Dermis blood vessel endothelial cell (primary cell): ENCODE results near the gene FANCC. TPM values are rescaled to one million over a fixed set of nuclear protein-coding genes. Genes with fewer than 3 reads are reported as not detected.
A peak's percentile ranks its signal among the peaks of the same experiment; 100 is the strongest.

ENCODE experiments used
- DNase-seq: peaks from one replicate; pipeline ENCODE4 v3.0.0; 2010
- total RNA-seq: library from RNA; depleted of rRNA; stranded (reverse); fragments of >200 nt; gene quantifications from 2 replicates; pipeline ENCODE4 v1.2.3, GENCODE V29; 2014

Gene FANCC
- total RNA-seq, 1 donor from 2014 or later: 5.3 TPM

DNA sequence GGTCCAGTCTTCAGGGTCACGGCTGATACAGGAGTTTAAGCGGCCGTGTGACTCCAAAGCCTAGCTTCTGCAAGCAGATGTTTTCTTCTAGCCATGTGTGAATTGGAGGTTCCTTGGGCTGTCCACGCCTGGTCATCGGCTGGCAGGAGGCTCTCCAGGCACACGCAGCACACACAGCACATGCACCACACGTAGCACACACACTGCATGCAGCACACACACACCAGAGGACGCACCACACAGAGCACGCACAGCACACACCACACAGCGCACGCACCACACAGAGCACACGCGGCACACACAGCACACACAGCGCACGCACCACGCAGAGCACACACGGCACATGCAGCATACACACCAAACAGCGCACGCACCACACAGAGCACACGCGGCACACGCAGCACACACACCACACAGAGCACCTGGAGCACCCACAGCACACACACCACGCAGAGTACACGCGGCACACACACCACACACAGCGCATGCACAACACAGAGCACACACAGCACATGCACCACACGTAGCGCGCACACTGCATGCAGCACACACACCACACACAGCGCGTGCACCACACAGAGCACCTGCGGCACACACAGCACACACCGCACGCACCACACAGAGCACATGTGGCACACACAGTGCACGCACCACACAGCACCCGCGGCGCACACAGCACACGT is 234.3 kb downstream of the FANCC start:
- no peak for DNase-seq

DNA sequence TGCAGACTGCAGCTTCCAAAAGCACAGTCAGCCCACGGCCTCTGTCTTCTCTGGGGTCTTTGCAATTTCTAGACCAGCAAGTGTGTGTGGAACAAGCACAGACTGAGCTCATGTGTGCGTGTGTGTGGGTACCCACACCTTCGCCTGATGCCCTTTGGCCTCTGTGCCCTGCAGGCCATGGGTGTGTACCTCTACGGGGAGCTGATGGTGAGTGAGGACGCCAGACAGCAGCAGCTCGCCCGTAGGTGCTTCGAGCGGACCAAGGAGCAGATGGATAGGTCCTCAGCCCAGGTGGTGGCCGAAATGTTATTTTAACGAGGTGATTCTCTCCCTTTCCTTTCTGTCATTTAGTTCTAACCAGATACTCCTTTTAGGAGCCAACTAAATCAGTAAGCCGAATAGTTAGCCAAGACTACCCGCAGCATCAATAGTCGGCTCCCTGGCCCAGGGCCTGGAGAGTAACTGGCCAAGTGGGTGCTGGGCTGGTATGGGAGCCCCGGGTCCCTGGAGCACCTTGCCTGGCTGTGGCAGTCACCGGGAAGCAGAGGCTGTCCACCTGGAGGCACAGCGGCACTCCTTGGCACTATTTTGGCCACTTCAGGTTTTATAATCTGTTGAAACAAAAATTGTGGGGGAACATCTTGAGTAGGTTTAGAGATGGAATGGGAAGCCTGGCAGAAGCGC is 235.0 kb downstream of the FANCC start:
- no peak for DNase-seq

DNA sequence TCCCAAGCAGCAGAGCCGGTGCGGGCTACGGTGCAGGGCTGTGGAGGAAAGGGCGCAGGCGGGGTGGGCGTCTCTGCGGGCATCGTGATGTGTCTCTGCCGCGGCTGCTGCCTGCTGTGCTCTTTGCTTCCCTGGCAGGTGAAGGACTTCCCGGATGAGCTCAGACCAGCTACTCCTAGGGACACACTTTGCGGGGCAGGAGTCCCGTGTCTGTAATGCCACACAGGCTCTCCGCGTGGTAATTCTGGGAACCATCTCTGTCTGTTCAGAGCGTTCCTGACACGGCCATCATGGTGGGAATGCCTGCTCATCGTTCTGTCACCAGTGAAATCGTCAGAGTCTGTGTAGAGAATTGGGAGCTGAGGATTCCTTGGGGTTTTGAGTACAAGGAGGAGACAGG is 235.5 kb downstream of the FANCC start:
- DNase-seq: no peak

DNA sequence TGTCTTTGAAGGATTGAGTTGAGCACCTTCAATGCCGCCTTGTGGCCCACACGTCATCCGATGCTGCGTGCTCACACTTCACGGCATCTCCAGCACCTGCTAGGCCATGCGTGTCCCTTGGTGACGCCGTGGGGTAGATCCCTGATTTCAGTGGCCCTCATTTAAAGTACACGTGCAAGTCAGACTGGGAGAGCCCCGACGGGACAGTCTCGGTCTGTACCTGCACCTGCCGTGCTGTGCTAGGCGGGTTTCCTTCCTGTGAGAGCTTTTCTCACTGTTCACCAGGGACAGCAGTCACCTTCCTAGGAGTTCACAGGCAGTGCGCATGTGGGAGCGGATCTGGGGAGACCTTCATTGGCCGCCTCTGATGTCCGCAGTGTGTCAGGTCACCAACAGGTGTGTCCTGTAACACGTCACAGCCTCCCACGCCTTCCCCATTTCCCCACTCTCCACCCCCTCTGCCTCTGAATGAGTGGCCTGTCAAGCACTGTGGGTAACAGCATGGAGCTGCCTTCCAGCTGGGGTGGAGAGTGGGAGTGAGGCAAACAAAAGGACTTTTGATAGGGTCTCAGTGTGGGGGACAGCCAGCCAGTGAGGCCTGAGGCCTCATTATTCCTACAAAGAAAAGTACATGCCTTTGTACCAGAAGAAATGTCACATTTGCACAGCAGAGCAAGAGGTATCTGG is 236.4 kb downstream of the FANCC start:
- DNase-seq: no peak

DNA sequence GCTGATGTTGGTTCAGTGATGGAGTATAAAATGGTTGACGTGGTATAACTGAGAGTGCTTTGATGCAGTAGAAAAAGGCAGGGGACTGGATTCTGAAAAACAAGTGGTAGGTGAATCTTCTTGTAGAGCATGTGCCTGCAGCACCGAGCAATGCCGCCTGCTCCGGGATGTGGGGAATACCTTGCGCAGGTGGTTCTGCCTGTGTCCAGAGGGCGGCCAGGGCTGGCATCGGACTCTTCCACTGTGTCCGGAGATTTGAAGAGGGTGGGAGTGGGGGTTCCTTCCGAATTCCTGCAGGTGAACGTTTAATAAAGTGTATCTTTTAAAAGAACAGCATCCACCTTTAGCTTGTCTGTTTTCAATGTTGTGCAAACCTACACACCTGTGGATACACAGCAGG is 238.0 kb downstream of the FANCC start:
- no peak for DNase-seq

DNA sequence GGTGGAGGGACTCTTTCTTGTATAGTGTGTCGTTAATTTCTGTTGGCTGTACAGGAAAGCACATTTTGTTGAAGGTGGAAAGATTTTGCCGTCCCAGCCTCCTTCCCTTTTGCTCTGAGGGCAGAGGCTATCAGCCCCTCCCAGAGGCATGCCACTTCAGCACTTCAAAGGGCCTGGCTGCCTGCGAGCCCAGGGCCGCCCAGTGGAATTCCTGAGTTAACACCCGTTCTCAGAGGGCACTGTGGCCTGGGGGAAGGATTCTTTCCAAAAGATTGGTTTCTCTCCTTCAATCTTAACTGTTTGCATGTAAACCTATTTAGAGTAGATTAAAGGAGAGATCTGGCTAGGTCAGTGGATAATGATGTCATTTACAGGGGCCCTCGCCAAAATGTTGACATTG is 238.6 kb downstream of the FANCC start:
- no peak for DNase-seq

DNA sequence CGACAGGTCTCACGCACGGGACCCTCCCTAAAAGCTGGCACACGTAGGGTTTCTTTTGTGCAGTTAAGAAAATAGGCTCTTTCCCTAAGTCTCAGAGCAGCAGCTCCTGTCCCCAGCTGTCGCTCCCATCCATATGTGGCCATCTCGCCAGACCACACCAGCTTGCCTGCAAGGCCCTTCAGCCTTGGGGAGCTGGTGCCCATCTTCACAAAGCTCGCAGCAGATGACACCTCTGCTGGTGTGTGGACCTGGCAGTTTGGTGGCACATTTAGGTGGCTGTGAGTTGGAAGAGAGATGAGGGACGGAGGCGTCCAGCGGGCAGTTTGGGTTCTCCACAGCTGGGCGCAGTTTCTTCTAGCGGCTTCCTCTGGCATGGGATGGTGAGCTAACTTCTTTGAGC is 239.0 kb downstream of the FANCC start:
- no peak for DNase-seq

DNA sequence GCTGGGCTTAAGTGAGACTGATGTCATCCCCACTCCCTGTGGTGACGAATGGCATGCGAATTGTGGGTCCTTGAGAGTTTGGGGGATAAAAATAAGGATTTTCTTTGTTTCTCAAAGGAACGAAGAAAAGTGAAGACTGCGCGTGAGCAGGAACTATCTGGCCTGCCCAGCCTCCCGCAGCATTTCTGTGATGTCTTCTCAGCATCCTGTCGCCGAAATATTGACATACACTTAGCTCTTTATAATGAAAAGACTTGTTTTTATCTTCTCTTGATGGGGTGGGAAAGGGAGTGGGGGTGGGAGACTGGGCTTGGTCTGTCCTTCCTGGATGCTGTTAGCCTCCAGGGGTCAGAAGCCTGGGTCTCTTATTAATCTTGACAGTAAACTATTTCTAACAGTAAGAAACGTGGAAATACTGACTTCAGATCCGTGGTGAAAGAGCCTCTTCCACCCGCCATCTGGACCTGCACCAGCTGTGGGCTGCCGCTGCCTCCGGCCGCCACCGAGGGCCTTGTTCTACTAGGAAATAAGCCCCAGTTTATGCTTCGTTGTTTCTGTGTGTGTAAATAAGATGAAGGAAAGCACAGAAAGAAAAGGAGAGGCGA is 239.6 kb downstream of the FANCC start:
- no peak for DNase-seq

DNA sequence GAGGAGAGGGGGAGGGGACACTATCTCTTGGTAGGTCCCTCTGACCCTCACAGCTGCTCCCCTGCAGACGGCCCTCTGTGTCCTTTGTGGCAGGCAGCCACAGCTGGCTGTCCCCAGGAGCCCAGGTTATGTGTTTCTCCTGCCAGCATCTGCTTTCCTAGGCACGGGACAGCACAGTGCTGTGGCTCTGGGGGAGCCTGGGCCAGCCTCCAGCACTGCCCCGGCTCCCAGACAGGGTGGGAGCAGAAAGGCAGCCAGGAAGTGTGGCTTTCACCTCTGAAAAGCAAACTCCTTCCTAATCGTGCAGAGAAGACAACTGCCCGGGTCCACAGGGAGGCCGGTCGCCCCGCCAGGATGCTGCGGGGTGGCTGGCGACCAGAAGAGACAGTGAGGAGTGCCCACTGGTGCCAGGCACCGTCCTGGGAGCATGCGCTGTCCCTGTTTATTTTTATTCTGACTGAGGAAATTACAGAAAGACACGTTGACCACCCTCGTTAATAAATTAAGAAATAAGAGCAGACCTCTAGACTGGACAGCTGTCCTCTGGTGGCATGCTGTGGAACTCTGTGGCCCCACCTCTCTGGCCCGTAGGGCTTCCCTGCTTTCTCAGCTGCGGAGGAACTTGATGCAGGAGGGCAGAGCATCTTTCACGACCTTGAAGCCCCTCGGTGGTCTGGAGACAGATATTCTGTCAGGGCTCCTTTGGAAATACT is 240.3 kb downstream of the FANCC start:
- no peak for DNase-seq

DNA sequence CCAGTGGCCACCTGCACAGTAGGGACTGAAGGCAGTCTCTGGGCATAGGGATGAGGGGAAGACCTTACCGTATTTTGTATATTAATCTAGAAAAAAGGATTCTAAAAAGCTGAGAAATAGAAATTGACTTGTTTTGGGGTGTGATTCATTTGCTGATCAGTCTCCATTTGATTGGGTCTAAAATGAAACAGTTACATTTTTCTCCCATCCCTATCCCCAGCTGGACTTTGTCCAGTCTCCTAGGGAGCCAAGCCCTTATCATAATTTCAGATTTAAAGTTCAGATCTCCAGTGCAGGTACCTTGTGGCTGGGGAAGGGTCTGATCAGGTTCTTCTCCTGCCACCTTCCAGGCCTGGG is 240.8 kb downstream of the FANCC start:
- no peak for DNase-seq

DNA sequence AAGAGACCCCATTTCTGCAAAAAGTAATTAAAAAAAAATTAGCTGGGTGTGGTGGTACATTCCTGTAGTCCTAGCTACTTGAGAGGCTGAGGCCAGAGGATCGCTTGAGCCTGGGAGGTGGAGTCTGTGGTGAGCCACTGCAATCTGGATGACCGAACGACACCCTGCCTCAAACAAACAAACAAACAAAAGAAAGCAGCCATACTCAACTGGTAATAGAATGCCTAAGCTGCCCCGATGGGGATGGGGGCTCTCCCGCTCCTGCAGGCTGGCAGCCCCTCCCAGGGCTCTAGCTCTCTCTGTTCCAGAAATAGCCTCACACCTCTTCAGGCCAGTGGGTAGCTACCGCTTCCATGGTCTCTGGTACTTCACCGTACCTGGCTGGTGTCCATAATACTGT is 241.8 kb downstream of the FANCC start:
- no peak for DNase-seq

DNA sequence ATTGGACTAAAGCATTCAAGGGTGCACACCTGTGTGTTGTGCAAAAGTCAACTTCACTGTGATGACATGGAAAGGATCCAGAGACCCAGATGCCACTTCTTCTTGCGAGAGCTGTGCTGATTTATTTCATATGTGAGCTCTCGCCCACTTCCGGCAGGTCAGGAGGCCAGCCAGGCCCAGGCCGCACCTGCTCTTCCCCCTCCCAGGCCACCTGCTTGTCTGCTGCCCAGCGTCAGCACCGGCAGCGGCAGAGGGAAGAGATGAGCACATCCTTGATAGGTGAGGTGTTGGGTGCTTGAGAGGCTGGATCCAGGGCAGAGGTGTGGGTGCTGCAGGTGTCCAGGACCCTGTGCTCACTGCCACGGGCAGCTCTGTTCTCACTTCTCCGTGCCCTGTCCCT is 242.9 kb downstream of the FANCC start:
- no peak for DNase-seq

DNA sequence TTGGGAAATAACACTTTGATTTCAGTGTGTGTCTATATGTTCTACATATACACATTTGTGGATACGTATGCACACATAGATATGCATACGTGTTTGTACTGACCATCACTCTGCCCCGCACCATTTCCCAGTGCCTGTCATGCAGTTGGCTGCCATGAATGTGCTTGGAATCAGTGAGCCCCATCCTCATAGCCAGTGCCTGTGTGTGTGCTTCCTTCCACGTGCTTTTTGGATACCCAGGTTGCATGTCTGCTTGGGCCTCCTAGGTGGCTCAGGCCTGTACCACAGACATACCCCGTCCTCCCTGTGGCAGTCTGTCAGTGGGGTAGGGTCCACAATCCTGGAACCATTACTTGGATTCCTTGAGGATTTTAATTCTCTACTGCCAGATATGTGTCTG is 243.6 kb downstream of the FANCC start:
- DNase-seq: no peak

DNA sequence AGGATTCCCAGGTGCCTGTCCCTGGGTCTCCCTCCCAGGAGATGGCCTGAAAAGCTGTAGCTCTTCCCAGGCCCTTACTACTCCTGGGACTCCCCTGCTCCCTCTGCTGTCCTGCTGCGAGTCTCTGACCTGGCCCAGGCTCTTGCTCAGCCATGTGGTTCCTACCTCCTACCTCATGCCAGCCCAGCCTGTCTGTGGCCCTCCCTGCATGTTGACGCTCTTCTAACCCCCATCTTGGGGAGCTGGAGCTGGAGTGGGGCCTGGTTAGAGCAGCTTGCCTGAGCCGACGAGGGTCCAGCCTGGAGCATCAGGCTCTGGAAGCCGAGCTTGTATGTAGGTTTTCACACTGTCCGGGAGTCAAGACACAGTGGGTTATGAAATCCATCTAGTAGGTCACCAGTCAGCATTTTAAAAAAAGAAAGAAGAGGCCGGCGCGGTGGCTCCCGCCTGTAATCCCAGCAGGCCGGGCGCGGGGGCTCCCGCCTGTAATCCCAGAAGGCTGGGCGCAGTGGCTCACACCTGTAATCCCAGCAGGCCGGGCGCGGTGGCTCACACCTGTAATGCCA is 244.4 kb downstream of the FANCC start:
- DNase-seq: peak; percentile 47

DNA sequence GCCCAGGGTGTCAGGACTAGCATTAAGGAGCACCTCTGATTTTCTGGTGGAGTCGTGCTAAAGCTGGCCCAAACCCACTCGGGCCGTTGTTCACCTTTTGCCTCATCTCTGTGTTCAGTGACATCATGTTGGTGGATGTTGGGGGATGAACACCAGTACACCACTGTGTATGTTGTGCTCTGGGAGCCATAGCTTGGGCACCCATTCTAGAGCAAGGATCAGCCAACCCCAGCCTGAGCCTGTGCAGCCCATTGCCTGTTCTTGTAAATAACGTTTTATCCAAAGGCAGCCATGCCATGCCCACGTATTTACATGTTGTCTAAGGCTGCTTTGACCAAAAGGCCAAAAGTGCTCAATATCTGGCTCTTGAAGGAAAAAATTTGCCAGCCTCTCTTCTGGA is 245.6 kb downstream of the FANCC start:
- DNase-seq: no peak

DNA sequence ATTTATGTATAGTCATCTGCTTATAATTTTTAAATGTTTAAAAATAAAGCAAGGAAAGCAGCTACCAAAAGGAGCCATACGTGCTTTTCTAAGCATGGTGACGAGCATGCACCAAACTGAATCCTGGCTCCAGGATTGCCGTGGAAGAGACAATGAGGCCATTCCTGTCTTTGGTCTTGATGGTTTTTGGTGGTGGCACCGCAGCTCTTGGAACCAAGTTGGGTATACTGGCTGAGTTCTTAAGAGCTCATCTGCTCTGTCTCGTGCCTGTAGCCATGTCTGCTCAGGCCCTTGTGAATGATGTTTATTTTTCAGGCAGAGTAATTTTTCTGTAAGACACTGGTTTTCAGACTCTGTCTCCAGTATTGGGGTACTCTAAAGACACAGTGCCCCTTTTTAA is 246.1 kb downstream of the FANCC start:
- DNase-seq: no peak

DNA sequence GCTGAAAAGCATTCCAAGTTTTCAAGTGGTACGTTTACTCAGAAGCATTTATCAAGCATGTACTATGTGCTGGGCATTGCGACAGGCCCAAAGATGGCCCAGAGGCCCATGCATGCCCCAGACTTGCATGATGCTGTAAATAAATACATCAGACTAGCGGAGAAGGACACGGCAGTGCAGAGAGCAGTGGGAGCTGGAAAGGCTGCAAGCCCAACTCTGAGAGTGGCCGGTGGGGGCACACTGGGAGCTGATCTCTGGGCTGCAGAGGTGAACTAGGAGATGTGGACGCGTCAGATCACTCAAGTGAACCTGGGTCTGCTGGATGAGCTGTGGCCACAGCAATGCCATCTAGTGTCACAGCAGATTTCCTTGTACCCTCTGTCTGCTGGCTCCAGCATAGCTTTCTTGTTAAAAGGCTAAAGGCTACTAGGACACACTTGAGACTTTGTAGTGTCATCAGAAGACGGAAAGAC is 246.9 kb downstream of the FANCC start:
- no peak for DNase-seq

DNA sequence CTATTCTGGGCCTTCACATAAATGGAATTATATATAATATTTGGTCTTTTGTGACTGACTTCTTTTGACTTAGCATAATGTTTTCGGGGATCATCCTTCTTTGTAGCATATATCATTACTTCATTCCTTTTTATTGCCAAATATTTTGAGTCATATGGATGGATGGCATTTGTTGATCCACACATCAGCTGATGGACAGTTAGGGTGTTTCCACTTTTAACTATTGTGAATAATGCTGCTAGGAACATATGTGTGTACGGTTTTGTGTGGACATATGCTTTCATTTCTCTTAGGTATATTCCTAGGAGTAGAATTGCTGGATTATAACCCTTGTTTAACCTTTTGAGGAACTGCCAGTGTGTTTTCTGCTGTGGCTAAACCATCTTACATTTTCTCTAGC is 249.6 kb downstream of the FANCC start:
- no peak for DNase-seq

DNA sequence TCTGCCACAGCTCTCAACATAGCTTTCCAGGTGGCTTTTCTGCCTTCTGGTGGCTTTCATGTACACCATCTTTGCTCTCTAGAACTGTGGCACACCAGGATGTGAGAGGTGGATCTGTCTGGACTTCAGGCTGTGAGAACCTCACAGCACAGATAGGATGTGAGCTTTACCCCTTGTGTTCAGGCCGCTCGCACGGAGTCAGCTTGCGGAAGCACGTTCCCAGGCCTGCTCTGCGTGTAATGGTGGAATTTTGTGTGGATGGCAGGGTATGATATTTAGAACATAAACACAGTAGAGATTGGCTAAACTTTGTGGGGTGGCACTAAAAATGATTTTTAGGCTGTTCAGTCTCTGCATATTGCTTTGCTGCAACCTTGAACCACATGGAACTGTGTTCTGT is 250.5 kb downstream of the FANCC start:
- no peak for DNase-seq

DNA sequence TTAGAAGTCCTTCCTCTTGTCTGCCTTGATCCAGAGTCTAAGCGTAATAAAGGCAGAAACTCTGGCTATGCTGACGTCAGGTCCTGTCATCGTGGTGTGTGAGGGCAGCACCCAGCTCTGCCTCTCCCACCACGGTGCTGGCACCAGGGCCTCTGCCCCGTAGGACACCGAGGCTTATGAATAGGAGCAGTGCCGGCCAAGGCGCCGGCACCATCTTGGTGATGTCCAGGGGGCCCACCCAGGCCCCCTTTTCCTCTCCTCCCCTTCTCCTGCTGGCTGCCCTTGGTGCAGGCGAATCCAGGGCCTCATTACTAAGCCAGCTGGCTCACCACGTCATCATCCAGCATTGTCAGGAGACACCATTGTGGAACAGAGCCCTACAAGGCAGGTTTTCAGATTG is 252.3 kb downstream of the FANCC start:
- DNase-seq: no peak

DNA sequence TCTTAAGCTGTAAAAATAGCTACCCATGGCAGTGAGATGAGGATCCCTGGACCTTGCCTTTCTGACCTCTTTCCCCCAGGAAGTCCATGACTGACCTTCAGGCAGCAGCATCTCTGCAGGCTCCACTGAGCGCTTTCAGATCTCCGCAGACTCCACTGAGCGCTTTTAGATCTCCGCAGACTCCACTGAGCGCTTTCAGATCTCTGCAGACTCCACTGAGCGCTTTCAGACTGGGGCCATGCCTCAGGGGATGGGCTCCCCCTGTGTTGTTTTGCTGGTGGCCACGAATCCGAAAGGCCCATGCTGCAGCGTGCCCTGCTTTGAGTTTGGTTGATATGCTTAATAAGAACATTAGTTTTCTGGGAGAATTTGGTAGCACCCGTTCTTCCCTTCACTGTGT is 254.2 kb downstream of the FANCC start:
- no peak for DNase-seq

DNA sequence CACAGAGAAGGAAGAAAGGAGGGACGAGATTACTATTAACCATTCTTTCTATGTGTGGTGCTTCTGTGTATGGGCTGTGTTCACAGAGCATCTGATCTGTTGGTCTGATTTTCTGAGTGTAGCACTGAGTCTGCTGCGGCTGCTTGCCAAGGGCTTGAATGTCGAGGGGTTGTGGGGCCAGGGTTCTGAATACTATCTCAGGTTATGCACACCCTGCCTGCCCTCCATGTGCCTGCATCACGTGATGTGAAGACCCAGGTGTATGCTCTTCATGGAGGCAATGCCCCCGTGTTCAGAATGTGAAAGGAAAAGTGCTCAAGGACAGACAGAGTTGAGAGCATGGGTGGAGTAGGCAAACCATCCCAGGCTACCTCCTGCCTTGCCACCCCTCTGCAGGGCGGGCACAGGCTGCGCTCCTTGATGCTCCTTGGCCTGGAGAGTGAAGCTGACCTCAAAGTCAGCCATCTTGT is 254.9 kb downstream of the FANCC start:
- no peak for DNase-seq
